Measurements from ENCODE around the gene GIMAP8. TPM values are rescaled to one million over a fixed set of nuclear protein-coding genes. Genes with fewer than 3 reads are reported as not detected.
"Not testable (repeated sequence)": the region's sequence is repeated elsewhere in the genome, so short reads cannot be mapped to it uniquely, and the experiment has no call there.

GIMAP8 gene
- total RNA-seq, 2 experiments from 2014 or later = 21.5 to 22.3 TPM

DNA sequence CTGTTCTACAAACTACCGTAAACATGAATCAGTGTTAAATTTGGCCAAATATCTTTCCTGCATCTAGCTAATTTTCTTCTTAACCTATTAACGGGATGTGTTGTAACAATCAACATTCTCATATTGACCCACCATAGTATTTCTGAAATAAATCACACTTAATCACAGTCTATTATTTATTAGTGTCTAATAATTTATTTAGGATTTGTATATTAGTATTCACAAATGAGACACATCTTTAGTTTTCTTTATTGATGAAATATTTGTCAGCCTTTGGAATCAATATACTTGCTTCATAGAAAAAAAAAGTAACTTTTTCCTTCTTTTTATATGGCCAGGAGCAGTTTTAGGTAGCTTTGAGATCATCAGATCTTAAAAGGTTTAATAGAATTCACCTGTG is 68.9 kb downstream of the GIMAP8 start:
- Mint-ChIP-seq H3K4me3 (peak overlapping the region; percentile 97), H3K4me1 (ENCODE audit: low read depth) (peaks cover 34% of the 10 kb centered on the region), H3K36me3 (ENCODE audit: low read depth) (peaks cover 80% of the 10 kb centered on the region), H3K27me3 (ENCODE audit: low read depth) (no peaks in the 10 kb centered on the region), H3K9me3 (ENCODE audit: insufficient read depth) (no peaks in the 10 kb centered on the region), H3K27ac (peak overlapping the region; percentile 54)
- ATAC-seq (no peak), DNase-seq (no peak)
- ChIA-PET CTCF (interaction anchor here (0.7 to 5.0 kb wide), 7 partner anchors 16 to 219 kb away, joined by 3 to 42 read pairs (median 4); partner anchors contain the start of gene GIMAP8), POLR2A (interaction anchor here (0.7 to 11.9 kb wide), 10 partner anchors 38 to 272 kb away, joined by 3 to 316 read pairs (median 5); partner anchors contain the start of genes GIMAP4, GIMAP6 and GIMAP8)

DNA sequence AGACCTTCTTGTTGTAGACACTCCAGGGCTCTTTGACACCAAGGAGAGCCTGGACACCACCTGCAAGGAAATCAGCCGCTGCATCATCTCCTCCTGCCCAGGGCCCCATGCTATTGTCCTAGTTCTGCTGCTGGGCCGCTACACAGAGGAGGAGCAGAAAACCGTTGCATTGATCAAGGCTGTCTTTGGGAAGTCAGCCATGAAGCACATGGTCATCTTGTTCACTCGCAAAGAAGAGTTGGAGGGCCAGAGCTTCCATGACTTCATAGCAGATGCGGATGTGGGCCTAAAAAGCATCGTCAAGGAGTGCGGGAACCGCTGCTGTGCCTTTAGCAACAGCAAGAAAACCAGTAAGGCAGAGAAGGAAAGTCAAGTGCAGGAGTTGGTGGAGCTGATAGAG is 69.7 kb downstream of the GIMAP8 start:
- H3K36me3 Mint-ChIP-seq (ENCODE audit: low read depth) = peaks cover 82% of the 10 kb centered on the region
- H3K4me1 Mint-ChIP-seq (ENCODE audit: low read depth) = peaks cover 34% of the 10 kb centered on the region
- DNase-seq = peak; percentile 56
- ChIA-PET POLR2A (interaction anchor here (0.7 to 11.9 kb wide), 14 partner anchors 39 to 272 kb away, joined by 3 to 316 read pairs (median 4); partner anchors contain the start of genes GIMAP4, GIMAP5, GIMAP6 and GIMAP8), CTCF (interaction anchor here (0.7 to 5.0 kb wide), 8 partner anchors 8 to 218 kb away, joined by 3 to 42 read pairs (median 4); partner anchors contain the start of genes GIMAP4 and GIMAP8)
- peaks cover 8% of the 10 kb centered on the region for H3K9me3 Mint-ChIP-seq (ENCODE audit: insufficient read depth)
- H3K27ac Mint-ChIP-seq = peak overlapping the region; percentile 87
- H3K27me3 Mint-ChIP-seq (ENCODE audit: low read depth) = no peaks in the 10 kb centered on the region
- peak overlapping the region; percentile 97 for H3K4me3 Mint-ChIP-seq
- peak; percentile 50 for ATAC-seq

DNA sequence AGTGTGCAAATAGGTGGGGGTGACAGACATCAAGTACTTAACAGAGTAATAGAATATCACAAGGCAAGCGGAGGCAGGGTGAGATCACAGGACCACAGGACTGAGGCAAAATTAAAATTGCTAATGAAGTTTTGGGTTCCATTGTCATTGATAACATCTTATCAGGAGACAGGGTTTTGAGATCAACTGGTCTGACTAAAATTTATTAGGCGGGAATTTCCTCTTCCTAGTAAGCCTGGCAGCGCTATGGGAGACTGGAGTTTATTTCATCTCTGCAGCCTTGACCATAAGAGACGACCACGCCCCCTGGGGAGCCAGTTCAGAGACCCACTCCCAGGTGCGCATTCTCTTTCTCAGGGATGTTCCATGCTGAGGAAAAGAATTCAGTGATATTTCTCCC is 72.5 kb downstream of the GIMAP8 start:
- CTCF ChIA-PET; DNase-seq; H3K27me3 Mint-ChIP-seq (ENCODE audit: low read depth); POLR2A ChIA-PET; H3K27ac Mint-ChIP-seq; ATAC-seq: not testable (repeated sequence)
- Mint-ChIP-seq H3K4me1 (ENCODE audit: low read depth) (peaks cover 42% of the 10 kb centered on the region), H3K36me3 (ENCODE audit: low read depth) (peaks cover 76% of the 10 kb centered on the region), H3K9me3 (ENCODE audit: insufficient read depth) (peaks cover 20% of the 10 kb centered on the region), H3K4me3 (peak overlapping the region; percentile 17)

DNA sequence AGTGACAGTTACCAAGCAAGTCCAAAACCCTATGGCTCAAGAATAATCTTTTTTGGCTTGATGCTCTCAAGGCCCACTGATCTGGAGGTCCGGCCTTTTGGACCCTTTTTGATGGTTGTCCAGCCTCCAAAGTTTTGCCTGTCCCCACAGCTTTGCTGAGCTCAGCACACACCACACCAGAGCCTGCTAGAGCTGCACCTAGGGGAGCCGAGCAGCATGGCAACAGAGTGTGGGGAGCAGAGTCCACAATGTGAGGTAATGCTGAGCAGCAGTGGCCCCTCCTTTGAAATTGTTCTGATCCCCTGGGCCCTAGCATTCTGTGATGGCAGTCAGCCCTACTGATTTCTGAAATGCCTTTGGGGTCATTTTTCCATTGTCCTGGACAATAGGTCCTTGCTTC is 73.6 kb downstream of the GIMAP8 start:
- H3K36me3 Mint-ChIP-seq (ENCODE audit: low read depth) = peaks cover 77% of the 10 kb centered on the region
- no peak overlapping the region for H3K4me3 Mint-ChIP-seq
- ChIA-PET CTCF (no interaction called here), POLR2A (interaction anchor here (1.2 kb wide), 1 partner anchor 41 kb away, joined by 5 read pairs; no protein-coding TSS in a partner anchor)
- peaks cover 42% of the 10 kb centered on the region for H3K4me1 Mint-ChIP-seq (ENCODE audit: low read depth)
- H3K27me3 Mint-ChIP-seq (ENCODE audit: low read depth) = no peaks in the 10 kb centered on the region
- DNase-seq = no peak
- no peak for ATAC-seq
- H3K27ac Mint-ChIP-seq = no peak overlapping the region
- peaks cover 28% of the 10 kb centered on the region for H3K9me3 Mint-ChIP-seq (ENCODE audit: insufficient read depth)

Other genes starting within 250 kb of the GIMAP8 start
- gene LRRC61, start 127.3 kb upstream of the GIMAP8 start, total RNA-seq = 10 to 100 TPM; 21.0 to 21.4 TPM
- gene ACTR3C, start 127.1 kb upstream of the GIMAP8 start, total RNA-seq = 1 to 10 TPM; 4.6 TPM
- gene RARRES2, start 109.0 kb upstream of the GIMAP8 start, total RNA-seq = not detected
- 10 to 100 TPM; 40.9 to 43.1 TPM for gene REPIN1, start 81.8 kb upstream of the GIMAP8 start, total RNA-seq
- gene ZNF775, start 71.3 kb upstream of the GIMAP8 start, total RNA-seq = 1 to 10 TPM; 6.7 to 7.7 TPM
- 100 to 1,000 TPM; 134 TPM for gene GIMAP7, start 64.2 kb downstream of the GIMAP8 start, total RNA-seq
- 100 to 1,000 TPM; 174 to 186 TPM for gene GIMAP4, start 116.8 kb downstream of the GIMAP8 start, total RNA-seq
- 10 to 100 TPM; 88.9 to 93.3 TPM for gene GIMAP6, start 181.8 kb downstream of the GIMAP8 start, total RNA-seq
- gene GIMAP2, start 235.1 kb downstream of the GIMAP8 start, total RNA-seq = 10 to 100 TPM; 79.0 to 82.9 TPM